T-helper 9 cell (primary cell): ENCODE data around the gene CD79B.
A peak's percentile ranks its signal among the peaks of the same experiment; 100 is the strongest.

Source experiments
- DNase-seq: peaks from one replicate; pipeline ENCODE4 v3.0.0-alpha.2; 2020
- total RNA-seq, 2 donors: gene quantifications; one replicate each; lab custom pipeline; 2026; lab: John Stamatoyannopoulos, UW

The CD79B gene
- total RNA-seq = 5.3 to 7.4 reads per million in 2 donors

- DNase-seq = no peak
Measured at GRCh38 chr17:63931981-63932561, at the start of gene CD79B. CD79B (minus strand) TSS chr17:63932331; CDS start chr17:63932261, 70 bp downstream.

GRCh38 chr17:63978272-63979200, 46.4 kb upstream of the CD79B start:
- DNase-seq = no peak

GRCh38 chr17:63976702-63977101, 44.6 kb upstream of the CD79B start:
- no peak for DNase-seq

GRCh38 chr17:63975541-63976092, 43.5 kb upstream of the CD79B start:
- DNase-seq = no peak

- DNase-seq = no peak
Measured at GRCh38 chr17:63974594-63975192, 42.6 kb upstream of the CD79B start.

- DNase-seq = no peak
Measured at GRCh38 chr17:63973930-63974593, 41.9 kb upstream of the CD79B start.

GRCh38 chr17:63973247-63973646, 41.1 kb upstream of the CD79B start:
- DNase-seq = no peak

GRCh38 chr17:63972796-63973195, 40.7 kb upstream of the CD79B start, which contains the start of gene SCN4A:
SCN4A (minus strand) TSS chr17:63972918; CDS start chr17:63972841, 77 bp downstream.
- DNase-seq = no peak

GRCh38 chr17:63969278-63969677, 37.1 kb upstream of the CD79B start:
- DNase-seq = no peak

GRCh38 chr17:63967953-63968352, 35.8 kb upstream of the CD79B start:
- DNase-seq = no peak

GRCh38 chr17:63966646-63967264, 34.6 kb upstream of the CD79B start:
- no peak for DNase-seq

- DNase-seq = no peak
Measured at GRCh38 chr17:63963123-63963522, 31.0 kb upstream of the CD79B start.

- DNase-seq = no peak
Measured at GRCh38 chr17:63962298-63962744, 30.2 kb upstream of the CD79B start.

- DNase-seq = peak; percentile 38
Measured at GRCh38 chr17:63961355-63962212, 29.5 kb upstream of the CD79B start.

- DNase-seq = no peak
Measured at GRCh38 chr17:63960430-63960829, 28.3 kb upstream of the CD79B start.

GRCh38 chr17:63960006-63960405, 27.9 kb upstream of the CD79B start:
- no peak for DNase-seq

- no peak for DNase-seq
Measured at GRCh38 chr17:63956296-63956920, 24.3 kb upstream of the CD79B start.

GRCh38 chr17:63955791-63956190, 23.7 kb upstream of the CD79B start:
- DNase-seq = no peak

GRCh38 chr17:63955232-63955631, 23.1 kb upstream of the CD79B start:
- no peak for DNase-seq

- no peak for DNase-seq
Measured at GRCh38 chr17:63954402-63955063, 22.4 kb upstream of the CD79B start.
